GM18505 (cell line): ENCODE measurements around the gene TNNI3.
"Not testable (repeated sequence)": the region's sequence is repeated elsewhere in the genome, so short reads cannot be mapped to it uniquely, and the experiment has no call there.

Experiments used
- ATAC-seq: cut with Tn5 transposase; IDR thresholded peaks from one replicate; pipeline ENCODE4 v1.9.1; 2021; ENCODE audit not compliant: unreplicated experiment
- POLR2A ChIP-seq: IDR thresholded peaks from 4 replicates; pipeline ENCODE4 v1.6.1; 2011; ENCODE audit warnings: borderline replicate concordance; ENCODE audit not compliant: insufficient read depth, insufficient read length; ENCODE audit errors: extremely low read depth

TNNI3 gene

DNA sequence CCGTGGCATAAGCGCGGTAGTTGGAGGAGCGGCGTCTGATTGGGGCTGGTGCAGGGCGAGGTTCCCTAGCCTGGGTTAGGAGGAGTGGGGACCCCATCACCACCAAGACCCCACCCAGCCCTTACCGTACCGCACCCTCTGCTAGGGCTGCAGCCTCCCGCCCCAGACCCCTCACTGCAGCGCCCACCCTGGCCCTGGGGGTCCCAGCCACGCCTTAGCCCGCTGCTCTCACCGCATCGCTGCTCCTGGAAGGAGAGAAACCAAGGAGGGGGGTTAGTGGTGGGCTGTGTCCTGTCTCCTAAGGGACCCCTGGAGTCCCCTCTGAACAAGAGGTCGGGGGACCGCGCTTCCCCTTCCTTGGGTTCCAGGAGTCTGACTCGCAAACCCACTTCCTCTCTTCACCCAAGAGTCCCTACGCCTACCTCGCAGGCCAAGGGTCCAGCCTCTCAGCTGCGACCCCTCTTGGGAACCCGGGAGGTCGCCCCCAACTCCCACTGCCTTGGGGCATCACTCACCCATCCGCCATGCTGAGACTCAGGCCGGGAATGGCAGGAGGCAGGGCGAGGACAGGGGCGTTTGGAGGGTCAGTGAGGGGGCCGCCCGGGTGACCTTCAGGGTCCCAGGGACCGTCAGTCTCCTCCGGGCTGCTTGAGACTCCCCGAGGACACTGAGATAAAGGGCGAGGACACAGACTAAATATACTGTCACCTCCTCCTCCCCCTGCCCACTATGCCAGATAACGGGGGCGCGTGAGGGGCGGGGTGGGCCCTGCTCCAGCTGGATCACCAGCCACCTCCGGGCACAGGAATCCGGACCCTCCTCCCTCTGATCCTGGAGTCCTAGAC is at the start of gene TNNI3:
TNNI3 (minus strand) TSS at position 669 of the 845 bp plus-strand sequence; CDS start at position 526, 143 bp downstream.
- ATAC-seq: no peak
- no peak for TF ChIP-seq POLR2A

DNA sequence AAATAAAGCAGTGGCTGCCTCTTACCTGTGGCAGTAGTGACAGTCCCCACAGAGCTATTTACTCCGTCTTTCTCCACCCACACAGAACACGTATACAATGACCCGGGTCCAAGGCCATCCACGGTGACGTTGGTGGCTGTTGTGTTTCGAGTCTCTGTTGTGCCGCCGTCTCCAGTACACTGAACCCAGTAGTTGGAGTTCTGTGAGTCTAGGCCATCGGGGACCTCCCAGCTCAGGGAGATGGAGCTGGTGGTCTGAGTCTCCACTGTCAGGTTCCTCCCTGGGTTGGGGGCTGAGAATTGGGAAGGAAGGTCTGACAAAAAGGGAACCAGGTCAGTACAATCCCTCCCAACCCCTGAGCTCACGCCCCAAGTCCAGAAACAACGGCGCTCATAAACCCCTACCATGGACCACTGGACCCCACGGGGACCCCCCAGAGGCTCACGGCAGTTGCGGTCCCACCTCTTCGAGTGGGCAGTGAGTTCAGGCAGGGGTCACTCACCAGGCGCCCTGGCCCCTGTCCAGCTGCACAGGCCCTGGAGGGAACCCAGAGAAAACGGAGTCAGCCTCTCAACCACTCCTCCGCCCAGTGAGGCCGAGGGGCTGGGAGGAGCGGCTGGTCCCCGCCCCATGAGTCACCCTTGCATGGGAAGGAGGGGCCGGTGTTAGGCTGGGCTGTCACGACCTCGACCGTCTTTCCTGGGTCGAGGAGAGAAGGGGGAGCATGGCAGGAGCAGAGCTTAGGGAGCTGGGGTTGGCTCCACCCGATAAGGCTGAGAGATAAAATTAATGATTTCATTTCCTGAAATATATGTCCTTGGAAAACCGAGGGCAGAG is 49.4 kb upstream of the TNNI3 start:
- TF ChIP-seq POLR2A: no peak
- ATAC-seq: no peak

DNA sequence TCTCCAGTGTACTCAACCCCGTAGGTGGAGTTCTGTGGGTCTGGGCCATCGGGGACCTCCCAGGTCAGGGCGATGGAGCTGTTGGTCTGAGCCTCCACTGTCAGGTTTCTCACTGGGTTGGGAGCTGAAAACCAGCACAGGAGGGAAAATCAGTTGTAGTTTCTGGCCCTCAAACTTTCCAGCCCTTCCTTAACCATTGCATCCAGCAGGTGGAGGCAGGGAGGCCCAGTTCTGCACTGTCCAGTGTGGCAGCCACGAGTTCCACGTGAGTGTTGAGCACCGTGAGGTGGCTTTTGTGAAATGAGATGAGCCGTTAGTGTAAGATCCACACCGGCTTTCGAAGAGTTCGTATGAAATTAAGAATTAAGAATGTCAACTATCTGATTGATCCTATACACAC is 44.7 kb upstream of the TNNI3 start:
- ATAC-seq: not testable (repeated sequence)

DNA sequence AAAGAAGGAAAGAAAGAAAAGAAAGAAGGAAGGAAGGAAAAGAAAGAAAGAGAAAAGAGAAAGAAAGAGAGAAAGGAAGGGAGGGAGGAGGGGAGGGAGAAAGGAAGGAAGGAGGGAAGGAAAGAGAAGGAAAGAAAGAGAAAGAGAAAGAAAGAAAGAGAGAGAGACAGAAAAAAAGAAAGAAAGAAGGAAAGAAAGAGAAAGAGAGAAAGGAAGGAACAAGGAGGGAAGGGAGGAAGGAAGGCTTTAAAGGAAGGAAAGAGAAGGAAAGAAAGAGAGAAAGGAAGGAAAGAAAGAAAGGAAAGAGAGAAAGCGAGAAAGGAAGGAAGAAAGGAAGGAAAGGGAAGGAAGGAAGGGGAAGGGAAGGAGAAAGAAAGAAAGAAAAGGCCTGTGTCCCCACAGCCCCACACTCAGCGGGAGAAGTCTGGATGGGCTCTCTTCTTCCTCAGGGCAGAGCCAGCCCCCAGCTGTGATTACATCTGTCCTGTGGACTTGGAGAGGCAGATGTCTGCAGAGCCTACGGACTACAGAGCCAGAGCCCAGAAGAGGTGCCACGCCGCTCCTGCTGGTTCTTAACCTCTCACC is 42.2 kb upstream of the TNNI3 start:
- no peak for TF ChIP-seq POLR2A
- ATAC-seq: no peak

DNA sequence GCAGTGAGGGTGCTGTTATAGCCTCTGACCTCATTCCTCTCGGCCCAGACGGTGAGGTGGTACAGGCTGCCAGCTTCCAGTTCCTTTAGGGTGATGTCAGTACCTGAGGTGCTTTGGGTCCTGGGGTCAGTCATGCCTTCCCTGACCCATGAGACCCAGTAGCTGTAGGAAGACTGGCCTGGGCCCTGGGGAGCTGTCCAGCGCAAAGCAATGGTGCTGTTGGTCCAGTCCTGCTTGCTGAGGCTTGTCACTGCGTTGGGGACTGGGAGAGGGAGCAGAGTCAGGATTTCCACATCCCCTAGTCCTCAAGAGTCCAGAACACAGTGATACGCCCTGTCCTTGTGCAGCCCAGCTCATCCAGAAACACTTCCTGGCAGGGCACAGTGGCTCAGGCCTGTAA is 41.1 kb upstream of the TNNI3 start:
- ATAC-seq: no peak
- no peak for TF ChIP-seq POLR2A

DNA sequence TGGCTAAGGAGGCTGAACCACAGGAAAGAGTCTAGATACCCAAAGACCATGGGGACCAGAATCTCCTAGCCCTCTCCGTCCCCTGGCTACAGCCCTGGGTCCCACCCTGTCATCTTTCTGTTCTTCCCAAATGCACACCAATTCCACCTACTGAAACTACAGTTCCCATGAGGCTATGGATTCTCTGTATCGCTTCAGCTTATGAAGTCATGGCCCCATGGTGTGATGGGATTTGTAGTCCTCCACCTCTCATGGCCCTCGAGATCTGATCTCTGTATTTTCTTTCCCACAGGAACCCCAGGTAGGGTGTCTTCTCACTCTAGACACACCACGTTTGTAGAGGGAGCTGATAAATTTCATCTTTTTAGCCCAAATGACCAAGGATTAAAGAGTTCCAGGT is 40.0 kb upstream of the TNNI3 start:
- TF ChIP-seq POLR2A: no peak
- ATAC-seq: no peak

DNA sequence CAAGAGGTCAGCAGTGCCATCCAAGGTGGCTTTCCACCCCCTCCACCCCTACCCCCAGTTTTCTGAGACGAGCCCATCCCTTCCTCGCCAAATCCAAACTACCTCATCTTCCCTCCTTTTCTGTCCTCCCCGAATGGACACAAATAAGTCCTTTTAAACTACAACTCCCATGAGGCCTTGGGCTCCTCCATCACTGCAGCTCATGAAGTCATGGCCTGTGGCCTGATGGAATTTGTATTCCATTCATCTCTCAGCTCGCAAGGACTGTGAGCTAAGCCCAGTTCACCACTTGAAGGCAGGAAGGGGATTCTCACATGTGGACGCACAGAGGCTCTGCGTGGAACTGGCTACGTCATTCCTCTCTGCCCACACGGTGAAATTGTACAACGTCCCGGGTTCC is 39.3 kb upstream of the TNNI3 start:
- no peak for TF ChIP-seq POLR2A
- no peak for ATAC-seq

DNA sequence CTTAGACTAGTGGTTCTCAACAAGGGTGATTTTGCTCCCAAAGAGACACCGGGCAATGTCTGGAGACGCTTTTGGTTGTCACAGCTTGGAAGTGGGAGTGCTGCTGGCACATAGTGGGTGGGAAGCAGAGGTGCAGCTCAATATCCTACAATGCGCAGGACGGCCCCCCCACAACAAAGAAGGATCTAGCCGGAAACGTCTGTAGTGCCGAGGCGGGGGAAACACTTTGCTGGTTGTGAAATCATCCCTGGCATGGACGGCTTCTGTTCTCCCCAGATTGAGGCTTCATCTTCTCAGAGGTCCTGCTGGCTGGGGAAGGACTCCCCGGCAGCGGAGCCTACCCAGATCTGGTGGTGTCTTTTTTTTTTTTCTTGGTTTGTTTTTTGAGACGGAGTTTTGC is 35.9 kb upstream of the TNNI3 start:
- no peak for TF ChIP-seq POLR2A
- no peak for ATAC-seq

DNA sequence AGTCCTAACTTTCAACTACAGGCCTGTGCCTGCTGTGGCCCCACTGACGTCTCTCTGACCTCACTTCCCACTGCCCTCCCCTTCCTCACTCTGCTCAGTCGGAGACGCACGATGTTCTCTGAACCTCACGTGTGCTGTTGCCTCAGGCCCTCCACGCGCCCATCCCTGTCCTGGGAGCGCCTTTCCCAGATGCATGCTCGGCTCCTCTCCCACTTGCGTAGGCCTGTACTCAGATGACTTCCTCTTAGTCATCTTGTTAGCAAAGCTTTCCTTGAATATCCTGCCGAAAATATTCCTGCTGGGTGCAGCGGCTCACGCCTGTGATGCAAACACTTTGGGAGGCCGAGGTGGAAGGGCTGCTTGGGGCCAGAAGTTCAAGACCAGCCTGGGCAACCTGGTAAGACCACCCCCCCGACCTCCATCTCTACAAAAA is 31.9 kb upstream of the TNNI3 start:
- TF ChIP-seq POLR2A: no peak
- ATAC-seq: no peak

DNA sequence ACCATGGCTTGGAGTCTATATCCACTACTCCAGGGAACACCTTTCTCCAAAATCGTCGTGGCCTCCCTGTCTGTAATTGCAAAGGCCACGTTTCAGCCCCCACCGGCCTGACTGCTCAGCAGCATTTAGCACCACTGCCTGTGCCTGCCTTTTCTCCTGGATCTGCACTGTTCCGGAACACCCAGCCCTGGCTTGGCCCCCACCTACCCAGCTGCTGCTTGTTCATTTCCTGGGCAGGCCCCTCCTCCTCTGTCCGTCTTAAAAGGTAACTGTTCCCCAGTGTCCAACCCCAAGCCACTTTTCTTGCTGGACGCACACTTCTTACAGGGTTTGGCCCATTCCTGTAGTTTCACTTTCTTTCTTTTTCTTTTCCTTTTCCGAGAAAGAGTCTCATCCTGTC is 31.1 kb upstream of the TNNI3 start:
- TF ChIP-seq POLR2A: no peak
- no peak for ATAC-seq

DNA sequence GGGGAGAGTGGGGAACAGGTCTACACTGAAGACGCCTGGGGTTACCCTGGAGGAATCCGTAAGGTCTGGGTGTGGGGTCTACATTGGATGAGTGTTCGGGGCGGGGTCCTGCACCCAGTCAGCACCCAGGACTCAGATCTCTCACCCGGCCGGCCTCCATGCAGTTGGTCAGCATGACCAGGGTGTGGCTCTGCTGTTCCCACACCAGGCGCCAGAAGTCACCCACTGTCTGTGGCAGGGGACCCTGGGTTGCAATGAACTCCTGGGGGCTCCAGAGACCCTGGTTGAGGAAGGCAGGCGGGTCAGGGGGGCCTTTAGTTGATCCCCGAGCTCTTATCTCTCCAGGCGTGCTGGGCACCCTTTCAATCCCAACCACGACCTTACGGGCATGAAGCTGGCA is 28.5 kb upstream of the TNNI3 start:
- no peak for ATAC-seq
- TF ChIP-seq POLR2A: no peak

DNA sequence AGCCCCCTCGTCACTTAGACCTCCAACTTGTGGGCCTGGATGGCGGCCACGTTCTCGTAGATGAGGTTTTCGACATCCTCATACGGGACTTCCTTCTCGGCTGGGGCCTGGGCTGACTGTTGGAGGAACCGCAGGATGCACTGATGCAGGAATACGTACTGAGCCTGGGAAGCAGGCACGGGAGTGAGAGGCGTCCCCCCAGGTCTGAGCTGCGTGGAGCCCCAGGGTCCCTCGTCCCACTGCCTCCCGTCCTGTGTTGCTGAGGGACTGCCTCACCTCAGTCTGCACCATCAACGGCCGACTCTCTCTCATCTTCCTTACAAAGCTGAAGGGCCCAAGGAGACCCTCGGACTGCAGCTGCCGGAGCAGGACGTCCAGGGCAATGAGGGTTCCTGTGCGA is 24.2 kb upstream of the TNNI3 start:
- no peak for ATAC-seq
- TF ChIP-seq POLR2A: no peak

DNA sequence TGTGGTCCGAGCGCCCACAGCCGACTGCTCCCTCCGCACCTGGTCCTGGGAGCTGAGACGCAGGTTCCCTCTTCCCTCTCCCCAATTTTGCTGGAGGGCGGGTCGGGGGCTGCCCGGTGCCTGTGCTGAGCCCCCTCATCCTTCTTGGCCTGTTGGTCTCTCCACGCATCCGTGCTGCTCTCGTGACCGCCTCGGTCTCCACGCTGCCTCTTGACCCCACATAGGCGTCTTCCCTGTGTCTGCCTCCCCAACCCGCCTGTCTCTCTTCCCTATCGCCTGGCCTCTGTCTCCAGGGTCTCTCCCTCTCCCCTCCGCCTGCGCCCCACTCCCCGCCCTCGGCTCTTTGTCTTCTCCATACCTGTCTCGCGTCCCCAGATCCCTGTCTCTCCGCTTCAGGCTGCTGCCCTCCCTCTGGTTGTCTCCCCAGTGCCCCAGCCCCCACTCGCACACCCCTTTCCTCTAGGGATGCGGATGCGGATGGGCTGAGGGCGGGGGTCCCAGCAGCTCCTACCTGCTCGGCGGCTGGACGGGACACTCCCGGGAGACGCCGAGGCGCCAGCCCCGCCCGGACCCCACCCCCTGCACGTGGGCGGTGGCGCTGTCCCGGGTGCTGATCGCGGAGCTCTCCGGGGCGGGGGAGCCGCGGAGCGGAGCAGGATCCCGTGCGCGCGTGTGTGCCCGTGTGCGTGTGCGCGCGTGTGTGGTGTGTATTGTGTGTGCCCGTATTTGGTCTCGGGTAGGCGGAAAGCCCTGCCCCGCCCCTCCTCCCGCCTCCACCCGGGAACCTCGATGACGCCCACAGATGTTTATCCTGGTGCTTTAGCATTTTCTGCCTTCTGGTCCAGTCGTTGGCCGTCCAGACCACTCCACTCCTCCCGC is 22.3 kb upstream of the TNNI3 start, which contains the start of gene SYT5:
SYT5 (minus strand) TSS at position 684 of the 879 bp plus-strand sequence. CDS start 1,248 bp downstream, outside the sequence.
- TF ChIP-seq POLR2A: no peak

More for the DNA sequence above, 22.3 kb upstream of the TNNI3 start, which contains the start of gene SYT5:
- peak; percentile 35 for ATAC-seq
